Thyroid gland (tissue), 4 donors: ENCODE measurements around the gene ANP32A.

Experiments used
- POLR2A ChIP-seq, 2 donors: fragments of 450-650 bp; IDR thresholded peaks; one replicate each; pipeline ENCODE4 v1.6.1; 2017; ENCODE audit warnings: antibody characterized with exemption in 2 of 2, mild to moderate bottlenecking in 2 of 2, moderate library complexity in 1 of 2
- TF ChIP-seq, protein P1 (sequence below), 6 experiments: fragments of 200-600 bp in 3 of 6; fragments of 450-650 bp in 3 of 6; sonication (generic) in 3 of 6; IDR thresholded peaks; one replicate each; pipeline ENCODE4 v1.5.1; 2016 to 2019; ENCODE audit warnings: antibody characterized with exemption in 6 of 6, mild to moderate bottlenecking in 2 of 6, inconsistent platforms in 1 of 6, moderate library complexity in 1 of 6

DNA sequence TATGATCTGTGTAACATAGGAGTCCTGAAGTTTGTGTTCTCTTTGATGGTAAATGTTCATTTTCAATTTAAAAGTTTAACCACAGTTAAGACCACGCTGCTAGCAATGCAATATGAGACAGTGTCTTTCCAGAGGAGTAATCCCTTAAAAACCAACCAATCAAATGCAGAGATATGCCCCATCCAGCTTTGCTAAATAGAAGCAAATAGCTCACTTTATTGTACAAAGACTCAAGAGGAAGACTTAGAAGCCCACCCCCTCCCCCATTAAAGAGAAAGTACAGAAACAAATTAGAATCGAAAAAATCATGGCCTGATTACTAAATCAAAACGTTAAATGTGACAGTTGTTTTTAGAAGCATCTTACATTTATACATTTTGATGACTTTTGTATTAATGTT, 2.1 kb upstream of the ANP32A start:
- TF ChIP-seq, protein P1, sequence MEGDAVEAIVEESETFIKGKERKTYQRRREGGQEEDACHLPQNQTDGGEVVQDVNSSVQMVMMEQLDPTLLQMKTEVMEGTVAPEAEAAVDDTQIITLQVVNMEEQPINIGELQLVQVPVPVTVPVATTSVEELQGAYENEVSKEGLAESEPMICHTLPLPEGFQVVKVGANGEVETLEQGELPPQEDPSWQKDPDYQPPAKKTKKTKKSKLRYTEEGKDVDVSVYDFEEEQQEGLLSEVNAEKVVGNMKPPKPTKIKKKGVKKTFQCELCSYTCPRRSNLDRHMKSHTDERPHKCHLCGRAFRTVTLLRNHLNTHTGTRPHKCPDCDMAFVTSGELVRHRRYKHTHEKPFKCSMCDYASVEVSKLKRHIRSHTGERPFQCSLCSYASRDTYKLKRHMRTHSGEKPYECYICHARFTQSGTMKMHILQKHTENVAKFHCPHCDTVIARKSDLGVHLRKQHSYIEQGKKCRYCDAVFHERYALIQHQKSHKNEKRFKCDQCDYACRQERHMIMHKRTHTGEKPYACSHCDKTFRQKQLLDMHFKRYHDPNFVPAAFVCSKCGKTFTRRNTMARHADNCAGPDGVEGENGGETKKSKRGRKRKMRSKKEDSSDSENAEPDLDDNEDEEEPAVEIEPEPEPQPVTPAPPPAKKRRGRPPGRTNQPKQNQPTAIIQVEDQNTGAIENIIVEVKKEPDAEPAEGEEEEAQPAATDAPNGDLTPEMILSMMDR (IDR thresholded peaks at IDR 0.05): no peak
- TF ChIP-seq POLR2A (IDR thresholded peaks at IDR 0.05): no peak
